Bladder microvascular endothelial cell (primary cell): ENCODE results near the gene C6orf118. TPM values are rescaled to one million over a fixed set of nuclear protein-coding genes. Genes with fewer than 3 reads are reported as not detected.

Experiments used
- total RNA-seq: library from RNA; depleted of rRNA; stranded (reverse); fragments of >200 nt; gene quantifications from 2 replicates; pipeline ENCODE4 v1.2.3, GENCODE V29; 2014

The C6orf118 gene
- total RNA-seq, result not detected in 2 replicates

DNA sequence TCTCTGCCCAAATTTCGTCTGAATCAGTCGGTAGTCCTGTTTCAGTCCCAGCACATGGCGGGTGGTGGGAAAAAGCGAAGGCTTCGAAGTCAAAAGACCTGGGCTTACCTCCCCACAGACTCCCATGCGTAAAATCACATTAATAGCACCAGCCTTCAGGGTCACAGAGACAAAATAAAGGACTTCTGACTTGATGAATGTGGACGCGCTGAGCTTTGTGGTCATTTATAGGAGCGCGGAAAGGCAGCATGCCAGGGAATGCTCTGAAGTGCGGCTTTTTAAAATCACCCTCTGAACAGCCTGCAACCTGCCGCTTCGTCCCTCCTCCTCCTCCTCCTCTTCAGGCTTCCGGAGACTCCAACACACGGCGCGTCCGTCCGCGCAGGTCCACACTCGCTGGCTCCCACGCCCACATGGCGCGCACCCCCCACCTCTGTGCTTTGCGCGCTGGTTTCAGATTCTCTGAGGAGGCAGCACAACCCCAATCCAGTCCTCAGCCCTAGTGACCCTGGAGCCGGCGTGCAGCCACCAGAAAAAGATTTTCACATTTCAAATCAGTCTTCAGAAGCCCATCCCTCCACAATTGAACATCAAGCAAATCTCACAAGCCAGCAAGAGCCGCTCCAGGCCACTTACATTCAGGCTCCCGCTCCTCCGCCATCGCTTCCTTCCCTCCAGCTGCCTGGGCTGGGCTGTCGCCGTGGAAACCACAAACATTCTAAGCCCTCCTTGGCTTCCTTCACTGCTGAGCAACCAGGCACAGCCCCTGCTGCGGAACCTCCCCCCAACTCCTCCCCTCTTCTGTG lies at the start of gene C6orf118:
Gene C6orf118, minus strand, starts transcription at position 680 of the 806 bp plus-strand sequence. Its CDS starts 19 bp downstream, at position 661.

